Upper lobe of right lung (tissue), 1 donor: ENCODE data around the gene SPPL2B. TPM values are rescaled to one million over a fixed set of nuclear protein-coding genes. Genes with fewer than 3 reads are reported as not detected.
A peak's percentile ranks its signal among the peaks of the same experiment; 100 is the strongest.

Source experiments
- ATAC-seq: fragments of 200-7000 bp; cut with Tn5 transposase; one replicate; pipeline ENCODE4 v1.9.1; 2020; ENCODE audit warnings: mild to moderate bottlenecking, moderate library complexity
- DNase-seq: peaks from one replicate; pipeline ENCODE4 v3.0.0-alpha.2; 2020
- H3K27ac ChIP-seq: fragments of 200-600 bp; one replicate; pipeline ENCODE4 v1.8.0; 2022
- H3K27me3 ChIP-seq: fragments of 200-600 bp; one replicate; pipeline ENCODE4 v1.8.0; 2022; ENCODE audit warnings: mild to moderate bottlenecking
- H3K36me3 ChIP-seq: fragments of 200-600 bp; one replicate; pipeline ENCODE4 v1.8.0; 2022
- H3K4me1 ChIP-seq: fragments of 200-600 bp; one replicate; pipeline ENCODE4 v1.8.0; 2022
- H3K4me3 ChIP-seq: fragments of 200-600 bp; one replicate; pipeline ENCODE4 v1.8.0; 2022; ENCODE audit warnings: mild to moderate bottlenecking
- H3K9me3 ChIP-seq: fragments of 200-600 bp; one replicate; pipeline ENCODE4 v1.8.0; 2022
- CTCF ChIP-seq: fragments of 200-600 bp; IDR thresholded peaks from one replicate; pipeline ENCODE4 v1.8.0; 2022; ENCODE audit warnings: antibody characterized with exemption
- intact Hi-C: fragments of 100-400 bp; cut with DNase I; formaldehyde crosslinking; loops from one replicate; pipeline ENCODE4 v1.11.0; 2022
- total RNA-seq: library from RNA; stranded (reverse); fragmentation: NEBNext Ultra II Directional; extraction: Animal tissue kit (Norgen Biotek cat#: 25700); gene quantifications from one replicate; pipeline ENCODE4 v1.2.1, GENCODE V29; 2021
- donor health status: DM: no; HTN: yes; CAD: no; lungs with severe emphysema.

The SPPL2B gene
- total RNA-seq, 1 donor from 2014 or later: 50.9 TPM

DNA sequence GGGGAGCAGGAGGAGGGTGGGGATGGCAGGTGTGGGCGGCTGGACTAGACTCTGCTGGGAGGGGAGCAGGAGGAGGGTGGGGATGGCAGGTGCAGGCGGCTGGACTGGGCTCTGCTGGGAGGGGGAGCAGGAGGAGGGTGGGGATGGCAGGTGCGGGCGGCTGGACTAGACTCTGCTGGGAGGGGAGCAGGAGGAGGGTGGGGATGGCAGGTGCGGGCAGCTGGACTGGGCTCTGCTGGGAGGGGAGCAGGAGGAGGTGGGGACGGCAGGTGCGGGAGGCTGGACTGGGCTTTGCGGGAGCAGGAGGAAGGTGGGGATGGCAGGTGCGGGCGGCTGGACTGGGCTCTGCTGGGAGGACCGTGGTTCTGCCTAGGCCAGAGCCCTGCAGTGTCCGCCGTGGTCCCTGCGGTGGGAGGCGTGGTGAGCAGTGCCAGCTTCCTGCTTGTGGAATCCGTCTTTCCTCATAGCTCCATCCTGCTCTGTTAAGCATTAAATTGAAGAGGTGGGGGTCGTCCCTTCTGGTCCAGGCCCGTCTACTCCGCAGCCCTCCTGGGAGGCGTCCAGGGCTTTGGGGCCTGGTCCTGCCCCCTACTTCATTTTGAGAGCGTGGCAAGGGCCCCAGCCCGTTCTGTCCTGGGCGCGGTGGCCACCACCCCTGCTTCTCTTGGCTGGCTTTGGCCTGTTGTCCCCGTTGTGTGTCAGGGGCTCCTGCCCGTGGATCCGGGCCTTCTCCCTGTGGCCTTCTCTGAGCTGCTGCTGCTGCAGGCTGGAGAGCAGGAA, 4.7 kb downstream of the SPPL2B start:
- DNase-seq: no peak
- ATAC-seq: peak; percentile 17
- Histone ChIP-seq H3K27me3 (no peaks in the 10 kb centered on the region), H3K27ac (no peak overlapping the region), H3K4me3 (no peak overlapping the region), H3K9me3 (no peaks in the 10 kb centered on the region), H3K4me1 (peaks cover 19% of the 10 kb centered on the region), H3K36me3 (no peaks in the 10 kb centered on the region)
- no peak for TF ChIP-seq CTCF
- intact Hi-C loops: no loop called here

- Histone ChIP-seq H3K4me1 (peaks cover 19% of the 10 kb centered on the region), H3K27me3 (no peaks in the 10 kb centered on the region), H3K4me3 (no peak overlapping the region), H3K9me3 (no peaks in the 10 kb centered on the region), H3K36me3 (no peaks in the 10 kb centered on the region), H3K27ac (no peak overlapping the region)
- DNase-seq: no peak
- peak; percentile 2 for ATAC-seq
- no peak for TF ChIP-seq CTCF
- intact Hi-C loops: no loop called here
Measured at GRCh38 chr19:2333807-2334211, 5.3 kb downstream of the SPPL2B start.

GRCh38 chr19:2334426-2334825, 5.9 kb downstream of the SPPL2B start:
- intact Hi-C loops: no loop called here
- Histone ChIP-seq H3K4me3 (no peak overlapping the region), H3K4me1 (peaks cover 14% of the 10 kb centered on the region), H3K27me3 (no peaks in the 10 kb centered on the region), H3K9me3 (no peaks in the 10 kb centered on the region), H3K27ac (no peak overlapping the region), H3K36me3 (no peaks in the 10 kb centered on the region)
- no peak for DNase-seq
- ATAC-seq: no peak
- TF ChIP-seq CTCF: no peak

- intact Hi-C loops: no loop called here
- H3K36me3 ChIP-seq: no peaks in the 10 kb centered on the region
- H3K4me3 ChIP-seq: no peak overlapping the region
- no peaks in the 10 kb centered on the region for H3K27me3 ChIP-seq
- H3K27ac ChIP-seq: no peak overlapping the region
- ATAC-seq (no peak), DNase-seq (no peak)
- peaks cover 11% of the 10 kb centered on the region for H3K4me1 ChIP-seq
- no peak for TF ChIP-seq CTCF
- no peaks in the 10 kb centered on the region for H3K9me3 ChIP-seq
Measured at GRCh38 chr19:2334986-2335846, 6.7 kb downstream of the SPPL2B start.

DNA sequence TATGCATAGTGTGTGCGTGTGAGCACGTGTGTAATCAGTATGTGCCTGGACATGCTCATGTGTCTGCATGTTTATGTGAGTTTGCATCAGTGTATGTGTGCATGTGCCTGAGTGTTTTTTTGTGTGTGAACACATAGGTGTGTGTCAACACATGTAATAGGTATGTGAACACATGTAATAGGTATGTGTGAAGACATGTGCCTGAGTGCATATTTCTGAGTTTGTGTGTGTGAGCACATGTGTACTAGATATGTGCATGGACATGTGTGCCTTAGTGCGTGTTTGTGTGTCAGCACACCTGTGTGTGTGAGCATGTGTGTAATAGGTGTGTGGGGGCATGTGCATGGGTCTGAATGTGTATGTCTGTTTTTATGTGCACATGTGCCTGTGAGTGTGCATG, 7.4 kb downstream of the SPPL2B start:
- intact Hi-C loops: no loop called here
- no peak overlapping the region for H3K4me3 ChIP-seq
- H3K27me3 ChIP-seq: no peaks in the 10 kb centered on the region
- H3K4me1 ChIP-seq: peaks cover 5% of the 10 kb centered on the region
- ATAC-seq (no peak), DNase-seq (no peak)
- no peaks in the 10 kb centered on the region for H3K9me3 ChIP-seq
- no peak for TF ChIP-seq CTCF
- H3K27ac ChIP-seq: no peak overlapping the region
- H3K36me3 ChIP-seq: no peaks in the 10 kb centered on the region
